Daoy (cell line): Measurements from ENCODE around the gene RNPEP. TPM values are rescaled to one million over a fixed set of nuclear protein-coding genes. Genes with fewer than 3 reads are reported as not detected.
"Not testable (repeated sequence)": the region's sequence is repeated elsewhere in the genome, so short reads cannot be mapped to it uniquely, and the experiment has no call there.

ENCODE experiments used
- DNase-seq: peaks from one replicate; pipeline ENCODE4 v3.0.0-alpha.2; 2015; ENCODE audit warnings: low read depth
- total RNA-seq: library from RNA; depleted of rRNA; stranded (reverse); fragments of >200 nt; shearing (Covaris generic); gene quantifications from 2 replicates; pipeline ENCODE4 v1.2.3, GENCODE V29; 2014

RNPEP gene
- total RNA-seq, 1 experiment from 2014 or later, result 85.9 TPM

- DNase-seq, result not testable (repeated sequence)
Measured at GRCh38 chr1:201962382-201962781, 20.1 kb upstream of the RNPEP start.

DNA sequence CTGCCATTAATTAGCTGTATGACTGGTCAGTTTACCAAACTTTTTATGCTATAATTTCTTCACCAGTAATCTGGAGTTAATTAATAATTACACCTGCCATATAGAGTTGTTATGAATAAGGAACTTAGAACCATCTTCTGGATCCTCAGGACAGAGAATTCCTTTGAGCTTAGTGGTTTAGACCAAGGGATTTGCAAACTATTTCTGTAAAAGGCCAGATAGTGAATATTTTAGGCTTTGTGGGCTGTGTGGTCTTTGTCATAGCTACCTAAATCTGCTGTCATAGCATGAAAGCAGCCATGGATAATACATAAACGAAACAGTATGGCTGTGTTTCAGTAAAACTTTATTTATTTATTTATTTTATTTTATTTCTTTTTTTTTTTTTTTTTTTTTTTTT lies 18.2 kb upstream of the RNPEP start:
- DNase-seq, result no peak

DNA sequence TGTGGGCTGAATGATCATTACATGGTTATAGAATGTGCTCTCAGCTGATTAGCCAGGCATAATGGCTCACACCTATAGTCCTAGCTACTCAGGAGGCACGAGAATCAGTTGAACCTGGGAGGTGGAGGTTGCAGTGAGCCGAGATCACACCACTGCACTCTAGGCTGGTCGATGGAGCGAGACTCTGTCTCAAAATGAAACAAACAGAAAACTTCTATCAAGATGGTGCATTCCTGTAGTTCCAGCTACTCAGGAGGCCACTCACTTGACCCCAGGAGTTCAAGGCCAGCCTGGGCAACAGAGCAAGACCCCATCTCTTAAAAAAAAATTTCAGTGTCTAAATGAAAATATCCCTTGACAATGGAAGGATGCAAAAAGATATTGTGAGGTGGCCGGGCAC lies 16.3 kb upstream of the RNPEP start:
- no peak for DNase-seq

- no peak for DNase-seq
Measured at GRCh38 chr1:201968202-201968925, 14.1 kb upstream of the RNPEP start.

DNA sequence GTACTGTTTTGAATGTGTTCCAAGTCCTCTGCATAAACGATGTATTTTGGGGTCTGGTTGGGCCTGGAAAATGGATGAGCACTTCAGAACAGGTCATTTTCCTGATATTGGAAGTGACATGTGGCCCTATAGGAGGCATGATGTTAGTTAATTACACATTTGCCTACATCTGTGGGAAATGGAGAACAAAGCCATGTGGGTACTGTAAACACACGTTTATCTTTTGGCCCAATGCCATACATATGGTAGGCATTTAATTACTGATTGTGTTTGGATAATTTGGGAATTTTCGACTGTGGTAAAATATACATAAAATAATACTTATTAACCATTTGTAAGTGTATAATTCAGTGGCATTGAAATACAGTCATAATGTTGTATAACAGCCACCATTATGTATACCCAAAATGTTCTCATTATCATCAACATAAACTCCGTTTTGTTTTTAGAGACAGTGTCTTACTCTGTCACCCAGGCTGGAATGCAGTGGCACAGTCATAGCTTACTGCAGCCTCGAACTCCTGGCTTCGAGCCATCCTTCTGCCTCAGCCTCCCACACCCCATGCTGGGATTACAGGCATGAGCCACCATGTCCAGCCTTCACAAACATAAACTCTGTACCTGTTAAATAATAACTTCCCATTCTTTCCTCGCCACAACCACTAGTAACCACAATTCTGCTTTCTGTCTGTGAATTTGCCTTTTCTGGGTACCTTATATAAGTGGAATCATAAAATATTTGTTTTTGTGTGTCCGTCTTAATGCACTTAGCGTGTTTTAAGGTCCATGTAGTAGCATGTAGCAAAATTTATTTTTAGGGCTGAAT lies 11.9 kb upstream of the RNPEP start:
- peak; percentile 59 for DNase-seq

GRCh38 chr1:201982082-201982622 lies 296 bp upstream of the RNPEP start:
- DNase-seq, result peak; percentile 78

- no peak for DNase-seq
Measured at GRCh38 chr1:201983380-201983805, 945 bp downstream of the RNPEP start.

- no peak for DNase-seq
Measured at GRCh38 chr1:201984446-201984845, 2.0 kb downstream of the RNPEP start.

- no peak for DNase-seq
Measured at GRCh38 chr1:201985355-201985754, 2.9 kb downstream of the RNPEP start.

DNA sequence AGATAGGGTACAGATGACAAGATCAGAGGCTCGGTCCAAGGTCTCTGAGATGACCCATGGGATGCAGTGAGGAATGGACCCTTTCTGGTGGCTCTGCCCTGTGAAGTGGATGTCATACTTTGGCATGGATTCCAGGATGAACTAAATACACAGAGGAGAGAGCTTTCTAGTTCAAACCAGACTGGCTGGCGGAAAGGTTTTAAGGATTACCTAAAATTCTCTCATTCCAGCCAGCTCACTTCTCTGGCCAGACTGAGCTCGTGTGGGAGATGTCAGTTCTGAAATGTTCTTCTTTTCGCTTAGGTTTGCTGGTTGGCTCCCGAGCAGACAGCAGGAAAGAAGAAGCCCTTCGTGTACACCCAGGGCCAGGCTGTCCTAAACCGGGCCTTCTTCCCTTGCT lies 6.2 kb downstream of the RNPEP start:
- DNase-seq, result no peak

DNA sequence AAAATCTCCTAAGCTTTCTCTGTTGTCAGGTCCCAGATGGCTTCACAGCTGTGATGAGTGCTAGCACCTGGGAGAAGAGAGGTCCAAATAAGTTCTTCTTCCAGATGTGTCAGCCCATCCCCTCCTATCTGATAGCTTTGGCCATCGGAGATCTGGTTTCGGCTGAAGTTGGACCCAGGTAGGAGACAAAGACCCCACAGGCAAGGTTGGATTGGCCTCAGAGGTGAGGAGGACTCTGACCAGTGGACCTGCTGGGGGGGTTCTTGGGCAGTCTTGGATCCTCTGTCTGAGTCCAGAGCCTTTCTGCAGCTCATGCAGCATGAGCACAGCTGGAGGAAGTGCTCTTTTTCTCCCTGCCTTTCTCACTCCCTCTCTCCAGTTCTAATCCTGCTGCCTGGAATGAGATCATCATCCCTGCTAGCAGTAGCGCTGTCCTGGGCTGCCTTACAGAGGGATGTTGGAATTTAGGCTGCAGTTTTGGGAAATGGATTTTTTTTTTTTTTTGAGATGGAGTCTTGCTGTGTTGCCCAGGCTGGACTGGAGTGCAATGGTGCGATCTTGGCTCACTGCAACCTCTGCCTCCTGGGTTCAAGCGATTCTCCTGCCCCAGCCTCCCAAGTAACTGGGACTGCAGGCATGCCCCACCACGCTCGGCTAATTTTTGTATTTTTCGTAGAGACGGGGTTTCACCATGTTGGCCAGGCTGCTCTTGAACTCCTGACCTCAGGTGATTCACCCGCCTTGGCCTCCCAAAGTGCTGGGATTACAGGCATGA lies 7.1 kb downstream of the RNPEP start:
- DNase-seq, result no peak

DNA sequence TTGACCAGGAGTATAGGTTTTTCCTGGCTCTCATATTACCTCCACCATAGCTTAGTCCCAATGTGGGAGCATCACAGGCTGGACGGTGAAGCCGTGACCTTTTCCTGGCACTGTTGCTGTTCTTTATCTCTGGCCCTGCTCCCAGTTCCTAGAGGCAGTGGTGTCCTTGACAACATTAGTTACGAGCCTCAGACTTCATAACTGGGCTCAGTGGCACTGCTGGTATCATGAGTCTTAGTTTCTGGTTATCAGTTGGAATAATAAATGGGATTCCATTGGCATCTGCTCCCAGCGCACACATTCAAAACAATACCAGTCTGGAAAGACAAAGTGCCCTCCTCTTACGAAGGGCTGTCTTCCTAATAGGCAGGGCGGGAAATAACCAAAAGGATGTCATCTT lies 8.0 kb downstream of the RNPEP start:
- no peak for DNase-seq

- peak; percentile 56 for DNase-seq
Measured at GRCh38 chr1:201999625-202000238, 17.3 kb downstream of the RNPEP start.

- no peak for DNase-seq
Measured at GRCh38 chr1:202002507-202002906, 20.1 kb downstream of the RNPEP start.

- no peak for DNase-seq
Measured at GRCh38 chr1:202004711-202005110, 22.3 kb downstream of the RNPEP start.

GRCh38 chr1:202005958-202006357 lies 23.5 kb downstream of the RNPEP start:
- no peak for DNase-seq

DNA sequence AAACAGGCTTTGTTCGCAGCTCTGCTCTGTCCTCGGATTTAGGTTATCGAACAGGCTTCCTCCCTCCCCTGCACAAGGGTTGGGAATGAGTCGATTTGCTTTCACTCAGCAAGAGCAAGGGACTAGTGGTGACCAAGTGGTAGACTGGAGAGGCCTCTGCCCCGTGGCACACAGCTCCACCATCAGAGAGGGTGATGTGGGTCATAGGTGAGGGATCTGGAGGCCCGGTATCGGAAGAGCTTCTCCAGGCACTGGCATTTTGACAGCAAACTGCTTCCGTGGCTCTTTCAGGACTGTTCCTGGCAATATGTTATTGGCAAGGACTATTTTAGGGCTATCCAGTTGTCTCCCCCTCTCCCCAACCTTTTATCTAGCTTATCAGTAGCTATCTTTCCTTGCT lies 24.9 kb downstream of the RNPEP start:
- no peak for DNase-seq

GRCh38 chr1:202007805-202008489 lies 25.5 kb downstream of the RNPEP start:
- peak; percentile 64 for DNase-seq

GRCh38 chr1:202009326-202010179 lies 27.1 kb downstream of the RNPEP start:
- peak; percentile 84 for DNase-seq
